ENCODE data around the gene UBE4B.

UBE4B gene

DNA sequence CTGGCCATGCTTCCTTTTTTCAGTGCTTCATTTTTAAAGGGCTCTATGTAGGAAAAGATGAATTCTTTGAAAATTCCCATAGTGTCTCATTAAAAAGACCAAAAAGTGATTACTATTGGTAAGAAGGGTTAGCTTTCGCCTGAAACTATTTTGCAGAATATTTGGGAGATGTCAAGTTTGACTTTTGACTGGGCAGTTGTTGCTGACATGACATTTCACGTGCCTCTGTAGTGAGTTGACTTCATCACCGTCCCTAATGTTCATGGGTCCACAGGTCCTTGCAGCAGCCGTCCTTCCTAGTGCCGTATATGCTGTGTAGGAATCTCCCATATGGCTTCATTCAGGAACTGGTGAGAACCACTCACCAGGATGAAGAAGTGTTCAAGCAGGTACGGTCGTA lies 88.9 kb downstream of the UBE4B start:
- no peak for DNase-seq

DNA sequence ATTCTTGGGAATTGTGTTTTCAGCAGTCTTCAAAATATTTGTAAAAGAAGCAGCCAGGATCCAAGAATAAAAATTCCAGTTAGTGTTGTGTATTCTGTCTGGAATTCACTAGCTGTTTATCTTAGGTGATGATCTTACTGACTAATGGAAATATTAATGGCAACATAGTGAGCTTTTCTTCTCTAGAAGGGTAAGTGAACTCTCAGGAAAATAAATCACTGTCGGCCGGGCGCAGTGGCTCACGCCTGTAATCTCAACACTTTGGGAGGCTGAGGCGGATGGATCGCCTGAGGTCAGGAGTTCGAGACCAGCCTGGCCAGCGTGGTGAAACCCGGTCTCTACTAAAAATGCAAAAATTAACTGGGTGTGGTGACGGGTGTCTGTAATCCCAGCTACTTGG lies 90.2 kb downstream of the UBE4B start:
- no peak for DNase-seq

GRCh38 chr1:10128101-10128765 lies 95.5 kb downstream of the UBE4B start:
- no peak for DNase-seq

DNA sequence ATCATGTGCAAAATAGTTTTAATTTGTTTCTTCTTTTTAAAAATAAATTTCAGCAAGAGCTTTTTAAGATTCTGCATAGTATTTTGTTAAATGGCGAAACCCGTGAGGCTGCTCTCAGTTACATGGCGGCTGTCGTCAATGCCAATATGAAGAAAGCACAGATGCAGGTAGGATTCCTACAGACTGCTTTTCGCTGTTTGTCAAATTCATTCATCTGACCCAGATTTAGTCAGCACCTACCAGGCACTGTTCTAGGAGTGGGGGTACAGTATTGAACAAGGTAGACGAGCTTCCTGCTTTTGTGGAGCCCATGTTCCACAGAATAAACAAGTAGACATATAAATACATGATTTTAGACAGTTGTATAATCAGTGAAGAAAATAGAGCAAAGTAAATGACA lies 99.6 kb downstream of the UBE4B start:
- DNase-seq: no peak

- DNase-seq: no peak
Measured at GRCh38 chr1:10132852-10133251, 100.1 kb downstream of the UBE4B start.

DNA sequence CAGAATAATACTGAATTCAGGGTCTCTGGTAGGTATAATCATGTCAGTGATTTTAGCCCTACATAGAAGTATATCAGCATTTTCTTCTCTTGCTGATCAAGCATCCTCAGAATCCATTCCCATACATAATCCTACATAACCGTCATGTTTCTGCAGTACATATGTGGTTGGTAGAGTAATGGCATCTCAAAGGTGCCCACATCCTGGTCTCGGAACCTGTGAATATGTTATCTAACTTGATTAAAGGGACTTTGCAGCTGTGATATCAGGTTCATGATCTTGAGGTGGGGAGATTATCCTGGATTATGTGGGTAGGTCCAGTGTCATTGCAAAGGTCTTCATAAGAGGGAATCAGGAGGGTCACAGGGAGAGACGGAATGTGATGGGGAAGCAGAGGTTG lies 108.2 kb downstream of the UBE4B start:
- DNase-seq: no peak

GRCh38 chr1:10143961-10144485 lies 111.3 kb downstream of the UBE4B start:
- no peak for DNase-seq

DNA sequence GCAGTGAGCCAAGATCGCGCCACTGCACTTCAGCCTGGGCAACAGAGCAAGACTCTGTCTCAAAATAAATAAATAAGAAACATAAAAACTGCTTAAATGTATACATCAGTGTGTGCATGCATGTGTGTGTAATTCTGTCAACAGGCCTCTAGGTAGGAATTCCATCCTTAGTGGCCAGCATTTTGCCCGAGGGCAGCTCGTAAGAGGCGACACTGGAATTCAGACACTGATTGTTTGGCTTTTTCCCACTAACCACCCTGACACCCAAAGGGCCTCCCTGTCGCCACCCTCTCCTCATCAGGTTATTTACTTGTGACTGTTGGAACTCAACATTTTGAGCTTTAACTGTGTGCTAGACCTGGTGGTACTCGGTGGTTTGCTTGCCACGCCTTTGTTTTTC lies 113.6 kb downstream of the UBE4B start:
- DNase-seq: no peak

- DNase-seq: no peak
Measured at GRCh38 chr1:10149231-10149630, 116.5 kb downstream of the UBE4B start.

DNA sequence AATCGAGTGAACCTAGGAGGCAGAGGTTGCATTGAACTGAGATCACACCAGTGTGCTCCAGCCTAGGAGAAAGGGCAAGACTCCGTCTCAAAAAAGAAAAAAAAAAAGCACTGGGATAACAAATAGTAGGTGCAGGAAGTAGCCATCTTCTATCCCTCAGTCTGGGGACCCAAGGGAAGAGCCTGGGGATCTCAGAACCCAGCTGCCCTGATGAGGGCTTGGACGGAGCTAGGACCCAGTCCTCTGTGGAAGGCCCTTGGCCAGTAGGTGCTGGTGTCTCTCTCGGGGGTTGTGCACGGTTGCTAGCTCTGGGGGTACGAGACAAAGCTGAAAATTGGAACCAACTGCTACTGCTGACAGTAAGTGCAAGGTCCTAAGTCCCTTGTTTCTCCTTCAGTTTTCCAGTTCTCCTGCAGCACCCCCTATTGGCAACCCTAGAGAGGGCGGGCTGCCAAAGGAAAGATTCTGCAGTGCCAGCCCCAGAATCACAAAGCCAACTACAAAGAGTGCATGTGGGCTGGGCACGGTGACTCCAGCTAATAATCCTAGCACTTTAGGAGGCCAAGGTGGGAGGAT lies 120.0 kb downstream of the UBE4B start:
- peak; percentile 39 for DNase-seq

GRCh38 chr1:10155087-10155712 lies 122.4 kb downstream of the UBE4B start:
- no peak for DNase-seq

- DNase-seq: no peak
Measured at GRCh38 chr1:10160173-10160572, 127.4 kb downstream of the UBE4B start.

DNA sequence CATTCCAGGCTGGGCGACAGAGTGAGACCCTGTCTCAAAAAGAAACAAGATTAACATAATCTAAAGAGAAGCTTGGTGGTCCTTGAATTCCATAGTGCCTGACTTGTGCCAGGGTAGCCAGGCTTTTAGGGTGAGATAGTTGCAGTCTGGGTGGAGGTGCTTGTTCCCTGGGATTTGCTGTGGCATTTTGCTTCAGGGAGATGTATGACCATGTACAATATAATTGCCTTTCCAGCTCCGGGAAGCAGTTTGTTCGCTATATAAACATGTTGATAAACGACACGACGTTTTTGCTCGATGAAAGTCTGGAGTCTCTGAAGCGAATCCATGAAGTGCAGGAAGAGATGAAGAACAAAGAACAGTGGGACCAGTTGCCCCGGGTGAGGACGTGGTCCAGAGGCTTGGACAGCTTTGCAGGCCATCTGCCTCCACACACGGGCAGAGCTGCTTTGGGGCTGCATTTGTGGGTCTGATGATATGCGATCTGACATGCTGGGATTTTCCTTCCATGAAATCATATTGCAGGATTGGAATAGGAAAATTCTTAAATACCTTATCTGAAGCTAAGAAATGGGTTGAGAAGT lies 128.2 kb downstream of the UBE4B start:
- DNase-seq: no peak

DNA sequence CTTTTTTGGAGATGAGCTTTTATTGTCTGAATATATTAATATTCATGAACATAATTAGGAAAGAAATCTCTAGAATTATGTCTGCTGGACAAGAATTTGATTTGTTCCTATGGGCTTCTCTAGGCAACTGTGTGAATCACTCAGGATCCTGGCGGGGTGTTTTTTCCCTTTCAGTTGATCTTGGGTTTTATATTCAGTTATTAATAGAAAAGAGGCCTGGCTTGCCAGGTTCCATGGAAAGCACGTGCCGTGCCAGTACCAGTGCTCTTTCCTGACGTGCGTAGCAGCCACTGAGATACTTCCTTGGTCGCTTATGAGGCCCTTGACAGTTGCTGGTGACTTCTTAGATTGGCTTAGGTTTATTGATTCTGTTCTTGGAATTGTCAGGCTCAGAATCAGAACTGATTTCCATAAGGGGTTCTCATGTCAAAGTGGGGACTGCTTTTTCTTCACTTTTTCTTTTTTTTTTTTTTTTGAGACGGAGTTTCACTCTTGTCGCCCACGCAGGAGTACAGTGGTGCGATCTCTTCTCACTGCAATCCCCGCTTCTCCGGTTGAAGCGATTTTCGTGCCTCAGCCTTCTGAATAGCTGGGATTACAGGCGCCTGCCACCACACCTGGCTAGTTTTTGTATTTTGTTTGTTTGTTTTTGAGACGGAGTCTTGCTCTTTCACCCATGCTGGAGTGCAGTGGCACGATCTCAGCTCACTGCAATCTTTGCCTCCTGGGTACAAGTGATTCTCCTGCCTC lies 129.0 kb downstream of the UBE4B start:
- DNase-seq: no peak

GRCh38 chr1:10168912-10169514 lies 136.3 kb downstream of the UBE4B start:
- DNase-seq: no peak

GRCh38 chr1:10170239-10170574 lies 137.4 kb downstream of the UBE4B start:
- peak; percentile 33 for DNase-seq

DNA sequence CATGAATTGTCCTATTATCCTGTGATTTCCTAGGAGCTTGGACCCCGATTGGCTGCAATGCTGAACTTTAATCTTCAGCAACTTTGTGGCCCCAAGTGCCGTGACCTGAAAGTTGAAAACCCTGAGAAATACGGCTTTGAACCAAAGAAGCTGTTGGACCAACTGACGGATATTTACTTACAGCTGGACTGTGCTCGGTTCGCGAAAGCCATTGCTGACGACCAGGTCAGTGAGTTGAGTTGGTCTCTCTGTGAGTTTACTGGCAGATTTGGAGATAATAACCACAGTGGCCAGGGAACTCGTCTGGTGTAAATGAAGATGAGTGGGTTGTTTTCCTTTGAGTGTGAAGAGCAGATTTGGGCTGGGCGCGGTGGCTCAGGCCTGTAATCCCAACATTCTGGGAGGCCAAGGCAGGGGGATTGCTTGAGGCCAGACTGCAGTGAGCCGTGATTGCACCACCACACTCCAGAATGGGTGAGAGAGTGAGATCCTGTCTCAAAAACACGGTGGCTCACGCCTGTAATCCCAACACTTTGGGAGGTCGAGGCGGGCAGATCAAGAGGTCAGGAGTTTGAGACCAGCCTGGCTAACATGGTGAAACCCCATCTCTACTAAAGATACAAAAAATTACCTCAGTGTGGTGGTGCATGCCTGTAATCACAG lies 138.5 kb downstream of the UBE4B start:
- no peak for DNase-seq

- DNase-seq: no peak
Measured at GRCh38 chr1:10171995-10172669, 139.4 kb downstream of the UBE4B start.

GRCh38 chr1:10173582-10173981 lies 140.8 kb downstream of the UBE4B start:
- DNase-seq: no peak

DNA sequence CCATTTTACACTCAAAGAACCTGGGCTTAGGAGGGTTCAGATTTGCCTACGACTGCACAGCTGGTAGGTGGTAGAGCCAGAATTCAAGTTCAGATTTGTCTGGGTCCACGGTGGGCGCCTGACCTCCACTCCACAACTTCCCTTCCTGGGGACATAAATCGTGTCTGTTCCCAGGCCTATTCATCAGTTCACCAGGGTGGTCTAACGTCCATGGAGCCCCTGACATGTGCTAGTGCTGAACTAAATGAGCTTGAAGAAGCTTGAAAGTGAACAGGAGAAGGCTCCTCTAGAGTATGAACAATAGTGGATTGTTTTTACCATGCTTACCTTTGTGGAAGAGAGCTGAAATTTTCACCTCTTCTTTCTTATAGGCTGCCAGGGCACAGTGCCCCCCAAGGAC lies 145.1 kb downstream of the UBE4B start:
- no peak for DNase-seq

GRCh38 chr1:10178597-10179405 lies 146.0 kb downstream of the UBE4B start:
- DNase-seq: no peak

All from stimulated activated CD4-positive, alpha-beta T cell treated with anti-CD3 and anti-CD28 coated beads, Interleukin-4, amount 100 ng/mL, for 24 hours (primary cell).